Neural cell (in vitro differentiated cells): ENCODE measurements around the gene EPHA4.

Experiments used
- EP300 ChIP-seq: fragments of 450-650 bp; conservative IDR thresholded peaks from 2 replicates; pipeline ENCODE4 v1.6.1; 2014; ENCODE audit warnings: antibody characterized with exemption, mild to moderate bottlenecking, moderate library complexity; ENCODE audit not compliant: poor library complexity, severe bottlenecking
- EZH2 ChIP-seq: fragments of 200-600, 300-800 bp; shearing (Covaris generic), sonication (generic); IDR thresholded peaks from 2 replicates; pipeline ENCODE4 v1.6.1; 2014; ENCODE audit warnings: antibody characterized with exemption, low read length, borderline replicate concordance, mild to moderate bottlenecking; ENCODE audit not compliant: insufficient read depth, poor library complexity, severe bottlenecking
- POLR2AphosphoS5 ChIP-seq: IDR thresholded peaks from 2 replicates; pipeline ENCODE4 v1.6.1; 2012
- SMC3 ChIP-seq: fragments of 450-650 bp; conservative IDR thresholded peaks from 2 replicates; pipeline ENCODE4 v1.6.1; 2014; ENCODE audit warnings: antibody characterized with exemption, mild to moderate bottlenecking, moderate library complexity; ENCODE audit not compliant: poor library complexity
- TAF1 ChIP-seq: IDR thresholded peaks from 2 replicates; pipeline ENCODE4 v1.6.1; 2012; ENCODE audit warnings: low read depth
- TF ChIP-seq, protein P1 (sequence below): IDR thresholded peaks from 2 replicates; pipeline ENCODE4 v1.6.1; 2012; ENCODE audit warnings: borderline replicate concordance
- TF ChIP-seq, protein P2 (sequence below): fragments of 450-650 bp; IDR thresholded peaks from 2 replicates; pipeline ENCODE4 v1.5.1; 2014; ENCODE audit warnings: antibody characterized with exemption, mild to moderate bottlenecking, moderate library complexity; ENCODE audit not compliant: poor library complexity, severe bottlenecking

DNA sequence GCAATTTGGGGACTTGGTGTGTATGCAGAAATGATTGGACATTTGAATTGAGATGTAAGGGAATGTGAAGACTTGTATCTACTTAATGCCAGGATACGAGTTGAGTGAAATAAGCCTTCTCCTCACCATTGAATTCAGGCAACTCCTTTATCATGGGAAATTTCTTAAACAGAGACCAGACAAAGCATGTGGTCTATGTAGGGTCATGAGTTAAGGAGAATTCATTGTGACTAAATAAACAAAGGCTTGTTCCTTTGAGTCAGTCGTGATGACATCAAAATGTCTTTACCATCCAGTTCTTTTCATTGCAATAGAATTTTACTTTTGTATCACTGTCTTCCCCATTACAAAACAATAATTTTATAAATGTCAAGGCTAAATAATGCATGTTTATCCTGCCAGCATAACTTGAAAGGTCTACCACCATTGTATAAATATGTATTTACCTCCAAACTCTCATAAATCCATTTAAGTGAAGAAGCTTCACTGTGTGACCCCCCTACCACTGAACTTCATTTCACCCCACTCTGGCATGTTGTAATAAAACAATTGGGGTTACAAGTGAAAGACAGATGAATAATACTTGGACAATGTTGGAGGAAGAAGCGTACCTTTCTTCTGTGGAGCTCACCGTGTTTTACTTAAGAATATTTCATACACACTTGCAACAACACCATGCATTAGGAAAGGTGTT, 149.4 kb downstream of the EPHA4 start:
- TF ChIP-seq, protein P1, sequence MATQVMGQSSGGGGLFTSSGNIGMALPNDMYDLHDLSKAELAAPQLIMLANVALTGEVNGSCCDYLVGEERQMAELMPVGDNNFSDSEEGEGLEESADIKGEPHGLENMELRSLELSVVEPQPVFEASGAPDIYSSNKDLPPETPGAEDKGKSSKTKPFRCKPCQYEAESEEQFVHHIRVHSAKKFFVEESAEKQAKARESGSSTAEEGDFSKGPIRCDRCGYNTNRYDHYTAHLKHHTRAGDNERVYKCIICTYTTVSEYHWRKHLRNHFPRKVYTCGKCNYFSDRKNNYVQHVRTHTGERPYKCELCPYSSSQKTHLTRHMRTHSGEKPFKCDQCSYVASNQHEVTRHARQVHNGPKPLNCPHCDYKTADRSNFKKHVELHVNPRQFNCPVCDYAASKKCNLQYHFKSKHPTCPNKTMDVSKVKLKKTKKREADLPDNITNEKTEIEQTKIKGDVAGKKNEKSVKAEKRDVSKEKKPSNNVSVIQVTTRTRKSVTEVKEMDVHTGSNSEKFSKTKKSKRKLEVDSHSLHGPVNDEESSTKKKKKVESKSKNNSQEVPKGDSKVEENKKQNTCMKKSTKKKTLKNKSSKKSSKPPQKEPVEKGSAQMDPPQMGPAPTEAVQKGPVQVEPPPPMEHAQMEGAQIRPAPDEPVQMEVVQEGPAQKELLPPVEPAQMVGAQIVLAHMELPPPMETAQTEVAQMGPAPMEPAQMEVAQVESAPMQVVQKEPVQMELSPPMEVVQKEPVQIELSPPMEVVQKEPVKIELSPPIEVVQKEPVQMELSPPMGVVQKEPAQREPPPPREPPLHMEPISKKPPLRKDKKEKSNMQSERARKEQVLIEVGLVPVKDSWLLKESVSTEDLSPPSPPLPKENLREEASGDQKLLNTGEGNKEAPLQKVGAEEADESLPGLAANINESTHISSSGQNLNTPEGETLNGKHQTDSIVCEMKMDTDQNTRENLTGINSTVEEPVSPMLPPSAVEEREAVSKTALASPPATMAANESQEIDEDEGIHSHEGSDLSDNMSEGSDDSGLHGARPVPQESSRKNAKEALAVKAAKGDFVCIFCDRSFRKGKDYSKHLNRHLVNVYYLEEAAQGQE: no peak
- TF ChIP-seq, protein P2, sequence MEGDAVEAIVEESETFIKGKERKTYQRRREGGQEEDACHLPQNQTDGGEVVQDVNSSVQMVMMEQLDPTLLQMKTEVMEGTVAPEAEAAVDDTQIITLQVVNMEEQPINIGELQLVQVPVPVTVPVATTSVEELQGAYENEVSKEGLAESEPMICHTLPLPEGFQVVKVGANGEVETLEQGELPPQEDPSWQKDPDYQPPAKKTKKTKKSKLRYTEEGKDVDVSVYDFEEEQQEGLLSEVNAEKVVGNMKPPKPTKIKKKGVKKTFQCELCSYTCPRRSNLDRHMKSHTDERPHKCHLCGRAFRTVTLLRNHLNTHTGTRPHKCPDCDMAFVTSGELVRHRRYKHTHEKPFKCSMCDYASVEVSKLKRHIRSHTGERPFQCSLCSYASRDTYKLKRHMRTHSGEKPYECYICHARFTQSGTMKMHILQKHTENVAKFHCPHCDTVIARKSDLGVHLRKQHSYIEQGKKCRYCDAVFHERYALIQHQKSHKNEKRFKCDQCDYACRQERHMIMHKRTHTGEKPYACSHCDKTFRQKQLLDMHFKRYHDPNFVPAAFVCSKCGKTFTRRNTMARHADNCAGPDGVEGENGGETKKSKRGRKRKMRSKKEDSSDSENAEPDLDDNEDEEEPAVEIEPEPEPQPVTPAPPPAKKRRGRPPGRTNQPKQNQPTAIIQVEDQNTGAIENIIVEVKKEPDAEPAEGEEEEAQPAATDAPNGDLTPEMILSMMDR: no peak
- TF ChIP-seq TAF1 (no peak), EP300 (no peak), POLR2AphosphoS5 (no peak), SMC3 (no peak), EZH2 (no peak)
